GM23338 (cell line): ENCODE measurements around the gene PCSK4. TPM values are rescaled to one million over a fixed set of nuclear protein-coding genes. Genes with fewer than 3 reads are reported as not detected.

Experiments used
- ATAC-seq: fragments of 200-7000 bp; cut with Tn5 transposase; 3 replicates; pipeline ENCODE4 v1.9.1; 2020
- DNase-seq: peaks from one replicate; pipeline ENCODE4 v3.0.0-alpha.2; 2015; ENCODE audit warnings: low spot score
- H2AFZ ChIP-seq: fragments of 200-600 bp; sonication (generic); 2 replicates; pipeline ENCODE4 v1.8.0; 2016; ENCODE audit warnings: antibody characterized with exemption, mild to moderate bottlenecking, moderate library complexity
- H3F3A ChIP-seq: fragments of 200-600 bp; sonication (generic); replicated peaks from 2 replicates; pipeline ENCODE4 v1.8.0; 2017; ENCODE audit warnings: antibody characterized with exemption, mixed run types, low read depth
- H3K27ac ChIP-seq: fragments of 200-600 bp; sonication (generic); 2 replicates; pipeline ENCODE4 v1.6.1; 2016; ENCODE audit warnings: low read depth
- H3K27me3 ChIP-seq: fragments of 200-600 bp; sonication (generic); 2 replicates; pipeline ENCODE4 v1.8.0; 2016; ENCODE audit warnings: mild to moderate bottlenecking, mixed run types, moderate library complexity; ENCODE audit not compliant: insufficient read depth
- H3K36me3 ChIP-seq: fragments of 200-600 bp; sonication (generic); 2 replicates; pipeline ENCODE4 v1.8.0; 2016; ENCODE audit warnings: mild to moderate bottlenecking; ENCODE audit not compliant: insufficient read depth
- H3K4me1 ChIP-seq: fragments of 200-600 bp; sonication (generic); 2 replicates; pipeline ENCODE4 v1.8.0; 2016; ENCODE audit warnings: mild to moderate bottlenecking, moderate library complexity; ENCODE audit not compliant: insufficient read depth
- H3K4me2 ChIP-seq: fragments of 200-600 bp; sonication (generic); 2 replicates; pipeline ENCODE4 v1.7.1; 2017; ENCODE audit warnings: mixed run types
- H3K4me3 ChIP-seq: fragments of 200-600 bp; sonication (generic); 2 replicates; pipeline ENCODE4 v1.6.1; 2016; ENCODE audit warnings: mixed run types
- H3K79me2 ChIP-seq: fragments of 200-600 bp; sonication (generic); replicated peaks from 2 replicates; pipeline ENCODE4 v1.8.0; 2017; ENCODE audit warnings: mild to moderate bottlenecking; ENCODE audit not compliant: insufficient read depth
- H3K9me2 ChIP-seq: fragments of 200-600 bp; sonication (generic); 2 replicates; pipeline ENCODE4 v1.8.0; 2017; ENCODE audit not compliant: insufficient read depth
- H4K20me1 ChIP-seq: fragments of 200-600 bp; sonication (generic); replicated peaks from 2 replicates; pipeline ENCODE4 v1.8.0; 2017; ENCODE audit warnings: mild to moderate bottlenecking; ENCODE audit not compliant: insufficient read depth
- H3K27ac Mint-ChIP-seq: 2 replicates; pipeline ENCODE4 v1.8.0; 2020; ENCODE audit warnings: inconsistent platforms, mild to moderate bottlenecking, moderate library complexity, mixed read lengths
- H3K27me3 Mint-ChIP-seq: 3 replicates; pipeline ENCODE4 v1.8.0; 2022; ENCODE audit warnings: low read depth, mild to moderate bottlenecking, moderate library complexity, mixed read lengths, inconsistent platforms; ENCODE audit not compliant: insufficient read depth, poor library complexity
- H3K36me3 Mint-ChIP-seq: 3 replicates; pipeline ENCODE4 v1.8.0; 2021; ENCODE audit warnings: low read depth, mild to moderate bottlenecking, inconsistent platforms, moderate library complexity, mixed read lengths
- H3K4me1 Mint-ChIP-seq: 3 replicates; pipeline ENCODE4 v1.8.0; 2020; ENCODE audit warnings: mild to moderate bottlenecking, inconsistent platforms, mixed read lengths
- H3K4me3 Mint-ChIP-seq: 3 replicates; pipeline ENCODE4 v1.8.0; 2021; ENCODE audit warnings: moderate library complexity, mild to moderate bottlenecking, inconsistent platforms, mixed read lengths
- H3K9me3 Mint-ChIP-seq: 3 replicates; pipeline ENCODE4 v1.8.0; 2020; ENCODE audit warnings: moderate library complexity, mild to moderate bottlenecking, inconsistent platforms, mixed read lengths
- CREB1 ChIP-seq: fragments of 250-450 bp; sonication (Bioruptor Pico); IDR thresholded peaks from 2 replicates; pipeline ENCODE4 v1.5.0; 2020; ENCODE audit warnings: low read depth, mild to moderate bottlenecking, moderate library complexity
- CTCF ChIP-seq, 2 experiments: fragments of 200-600 bp in 1 of 2; sonication (generic) in 1 of 2; conservative IDR thresholded peaks; 2 replicates each; pipeline versions ENCODE4 v1.5.1 to v1.6.1; 2016 to 2017; ENCODE audit warnings: antibody characterized with exemption in 2 of 2, low read depth in 2 of 2, mild to moderate bottlenecking in 2 of 2, moderate library complexity in 1 of 2
- EZH2 ChIP-seq: fragments of 200-600 bp; sonication (generic); IDR thresholded peaks from one replicate; pipeline ENCODE4 v1.8.0; 2017; ENCODE audit warnings: antibody characterized with exemption, mild to moderate bottlenecking, low read depth; ENCODE audit not compliant: unreplicated experiment
- EZH2phosphoT487 ChIP-seq: fragments of 200-600 bp; sonication (generic); IDR thresholded peaks from one replicate; pipeline ENCODE4 v1.8.1; 2018; ENCODE audit warnings: antibody characterized with exemption; ENCODE audit not compliant: unreplicated experiment
- JUNB ChIP-seq: IDR thresholded peaks from one replicate; pipeline ENCODE4 v1.6.1; 2016; ENCODE audit warnings: antibody characterized with exemption; ENCODE audit not compliant: unreplicated experiment
- POLR2AphosphoS5 ChIP-seq: IDR thresholded peaks from 2 replicates; pipeline ENCODE4 v1.6.1; 2016; ENCODE audit warnings: antibody characterized with exemption, low read depth
- STAT1 ChIP-seq: IDR thresholded peaks from one replicate; pipeline ENCODE4 v1.6.1; 2016; ENCODE audit warnings: antibody characterized with exemption; ENCODE audit not compliant: unreplicated experiment
- ZNF114 ChIP-seq: fragments of 250-450 bp; sonication (Bioruptor Pico); IDR thresholded peaks from 2 replicates; pipeline ENCODE4 v1.5.0; 2020; ENCODE audit warnings: mild to moderate bottlenecking, moderate library complexity
- polyA plus RNA-seq: library from polyadenylated mRNA; unstranded; fragments of >200 nt; fragmentation: Nextera tagmentation; extraction: Ambion mirVana; gene quantifications from 2 replicates; pipeline ENCODE4 v1.2.1, GENCODE V29; 2016
- total RNA-seq: library from RNA; depleted of rRNA; stranded (reverse); fragments of >200 nt; shearing (Covaris generic); gene quantifications from 2 replicates; pipeline ENCODE4 v1.2.3, GENCODE V29; 2014
- TF ChIP-seq, protein P1 (sequence below): fragments of 250-450 bp; sonication (Bioruptor Pico); IDR thresholded peaks from 2 replicates; pipeline ENCODE4 v1.5.0; 2020; ENCODE audit warnings: mild to moderate bottlenecking, moderate library complexity
- TF ChIP-seq, protein P2 (sequence below): IDR thresholded peaks from 2 replicates; pipeline ENCODE4 v1.6.1; 2016; ENCODE audit warnings: antibody characterized with exemption

Gene PCSK4
- total and polyA plus RNA-seq, 2 experiments from 2014 or later, result 3.8 to 15.1 TPM

DNA sequence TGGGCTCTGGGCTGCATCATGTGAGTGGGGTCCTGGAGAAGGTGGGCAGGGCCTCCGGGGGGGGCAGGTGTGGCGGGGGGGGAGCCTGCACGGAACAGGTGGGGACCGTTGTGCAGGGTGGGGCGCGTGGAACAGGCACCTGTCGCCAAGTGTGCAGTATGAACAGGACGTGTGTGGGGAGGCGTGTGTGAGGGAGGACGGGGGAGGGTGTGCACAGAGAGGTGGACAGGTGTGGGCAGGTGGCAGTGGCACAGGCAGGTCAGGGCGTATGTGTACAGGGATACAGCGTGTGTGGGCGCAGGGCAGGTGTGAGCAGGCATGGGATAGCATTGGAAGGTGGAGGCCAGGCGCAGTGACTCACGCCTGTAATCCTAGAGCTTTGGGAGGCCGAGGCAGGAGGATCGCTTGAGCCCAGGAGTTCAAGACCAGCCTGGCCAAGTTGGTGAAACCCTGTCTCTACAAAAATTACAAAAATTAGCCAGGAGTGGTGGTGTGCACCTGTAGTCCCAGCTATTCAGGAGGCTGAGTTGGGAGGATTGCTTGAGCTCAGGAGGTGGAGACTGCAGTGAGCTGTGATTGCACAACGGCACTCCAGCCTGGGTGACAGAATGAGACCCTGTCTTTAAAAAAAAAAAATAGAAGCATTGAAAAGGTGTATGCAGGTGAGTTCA, 37.0 kb upstream of the PCSK4 start:
- Histone ChIP-seq H4K20me1 (no peaks in the 10 kb centered on the region), H3K4me2 (no peak overlapping the region), H3K36me3 (no peaks in the 10 kb centered on the region), H3K27ac (no peak overlapping the region), H2AFZ (no peak overlapping the region), H3K79me2 (no peaks in the 10 kb centered on the region), H3K27me3 (peaks cover 25% of the 10 kb centered on the region), H3K4me1 (no peaks in the 10 kb centered on the region), H3K9me2 (no peaks in the 10 kb centered on the region), H3K4me3 (no peak overlapping the region), H3F3A (0 out of 2 replicates have a peak, but pooled peaks cover 4% of the 10 kb centered on the region)
- H3K4me3 Mint-ChIP-seq, result no peak overlapping the region
- peaks cover 4% of the 10 kb centered on the region; the same call in 1 of the 3 replicates for H3K36me3 Mint-ChIP-seq
- H3K4me1 Mint-ChIP-seq, result peaks cover 6% of the 10 kb centered on the region; the same call in 2 of the 3 replicates
- peaks cover 38% of the 10 kb centered on the region for H3K27me3 Mint-ChIP-seq
- ATAC-seq (no peak), DNase-seq (no peak)
- H3K9me3 Mint-ChIP-seq, result peaks cover 3% of the 10 kb centered on the region; the same call in 1 of the 3 replicates
- no peak for TF ChIP-seq EZH2phosphoT487
- no peak for TF ChIP-seq CREB1 (CRISPR knock-in tag)
- no peak for TF ChIP-seq POLR2AphosphoS5
- H3K27ac Mint-ChIP-seq, result no peak overlapping the region

DNA sequence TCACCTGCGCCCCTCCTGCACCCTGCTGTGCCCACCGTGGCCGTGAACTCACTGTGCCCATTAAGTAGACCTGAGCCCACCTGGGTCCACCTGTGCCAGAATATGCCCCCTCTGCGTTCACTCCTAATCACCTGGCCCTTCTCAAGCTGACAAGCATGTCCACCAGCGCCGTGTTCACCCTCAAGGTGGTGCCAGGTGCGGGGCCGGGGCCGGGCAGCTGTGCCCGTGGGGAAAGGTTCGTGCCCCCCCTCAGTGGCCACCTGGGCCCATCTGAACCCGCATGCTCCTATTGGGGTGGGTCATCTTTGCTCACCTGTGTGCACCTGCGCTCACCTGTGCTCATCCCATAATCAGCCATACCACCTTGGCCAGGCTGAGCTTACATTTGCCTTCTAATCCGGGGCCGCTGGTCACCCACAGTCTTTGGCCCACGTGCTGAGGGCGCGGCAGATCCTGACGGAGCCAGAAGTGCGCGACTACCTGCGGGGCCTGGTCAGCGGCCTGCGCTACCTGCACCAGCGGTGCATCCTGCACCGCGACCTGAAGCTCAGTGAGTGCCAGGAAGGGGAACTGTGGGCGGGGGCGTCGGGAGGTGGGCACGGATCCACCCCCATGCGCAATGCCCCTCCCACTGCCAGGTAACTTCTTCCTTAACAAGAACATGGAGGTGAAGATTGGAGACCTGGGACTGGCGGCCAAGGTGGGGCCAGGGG, 36.1 kb upstream of the PCSK4 start:
- DNase-seq (no peak), ATAC-seq (no peak)
- Mint-ChIP-seq H3K4me1 (peaks cover 6% of the 10 kb centered on the region; the same call in 2 of the 3 replicates), H3K36me3 (peaks cover 4% of the 10 kb centered on the region; the same call in 1 of the 3 replicates), H3K4me3 (no peak overlapping the region; the same call in 2 of the 3 replicates), H3K27ac (no peak overlapping the region), H3K27me3 (peaks cover 45% of the 10 kb centered on the region), H3K9me3 (peaks cover 3% of the 10 kb centered on the region; the same call in 1 of the 3 replicates)
- Histone ChIP-seq H3K79me2 (no peaks in the 10 kb centered on the region), H3K9me2 (no peaks in the 10 kb centered on the region), H3K36me3 (no peaks in the 10 kb centered on the region), H3K4me1 (no peaks in the 10 kb centered on the region), H3K4me2 (no peak overlapping the region), H4K20me1 (no peaks in the 10 kb centered on the region), H3F3A (0 out of 2 replicates have a peak, but pooled peaks cover 4% of the 10 kb centered on the region), H2AFZ (no peak overlapping the region), H3K27ac (no peak overlapping the region), H3K4me3 (no peak overlapping the region), H3K27me3 (peaks cover 27% of the 10 kb centered on the region)
- TF ChIP-seq EZH2phosphoT487 (no peak), CTCF (conservative IDR thresholded peaks at IDR 0.05; ENCODE audit: low read depth in 2 of 2) (no peak), CREB1 (CRISPR knock-in tag) (no peak), POLR2AphosphoS5 (no peak), JUNB (no peak), STAT1 (no peak), ZNF114 (CRISPR knock-in tag) (no peak), EZH2 (no peak)
- TF ChIP-seq, protein P1, sequence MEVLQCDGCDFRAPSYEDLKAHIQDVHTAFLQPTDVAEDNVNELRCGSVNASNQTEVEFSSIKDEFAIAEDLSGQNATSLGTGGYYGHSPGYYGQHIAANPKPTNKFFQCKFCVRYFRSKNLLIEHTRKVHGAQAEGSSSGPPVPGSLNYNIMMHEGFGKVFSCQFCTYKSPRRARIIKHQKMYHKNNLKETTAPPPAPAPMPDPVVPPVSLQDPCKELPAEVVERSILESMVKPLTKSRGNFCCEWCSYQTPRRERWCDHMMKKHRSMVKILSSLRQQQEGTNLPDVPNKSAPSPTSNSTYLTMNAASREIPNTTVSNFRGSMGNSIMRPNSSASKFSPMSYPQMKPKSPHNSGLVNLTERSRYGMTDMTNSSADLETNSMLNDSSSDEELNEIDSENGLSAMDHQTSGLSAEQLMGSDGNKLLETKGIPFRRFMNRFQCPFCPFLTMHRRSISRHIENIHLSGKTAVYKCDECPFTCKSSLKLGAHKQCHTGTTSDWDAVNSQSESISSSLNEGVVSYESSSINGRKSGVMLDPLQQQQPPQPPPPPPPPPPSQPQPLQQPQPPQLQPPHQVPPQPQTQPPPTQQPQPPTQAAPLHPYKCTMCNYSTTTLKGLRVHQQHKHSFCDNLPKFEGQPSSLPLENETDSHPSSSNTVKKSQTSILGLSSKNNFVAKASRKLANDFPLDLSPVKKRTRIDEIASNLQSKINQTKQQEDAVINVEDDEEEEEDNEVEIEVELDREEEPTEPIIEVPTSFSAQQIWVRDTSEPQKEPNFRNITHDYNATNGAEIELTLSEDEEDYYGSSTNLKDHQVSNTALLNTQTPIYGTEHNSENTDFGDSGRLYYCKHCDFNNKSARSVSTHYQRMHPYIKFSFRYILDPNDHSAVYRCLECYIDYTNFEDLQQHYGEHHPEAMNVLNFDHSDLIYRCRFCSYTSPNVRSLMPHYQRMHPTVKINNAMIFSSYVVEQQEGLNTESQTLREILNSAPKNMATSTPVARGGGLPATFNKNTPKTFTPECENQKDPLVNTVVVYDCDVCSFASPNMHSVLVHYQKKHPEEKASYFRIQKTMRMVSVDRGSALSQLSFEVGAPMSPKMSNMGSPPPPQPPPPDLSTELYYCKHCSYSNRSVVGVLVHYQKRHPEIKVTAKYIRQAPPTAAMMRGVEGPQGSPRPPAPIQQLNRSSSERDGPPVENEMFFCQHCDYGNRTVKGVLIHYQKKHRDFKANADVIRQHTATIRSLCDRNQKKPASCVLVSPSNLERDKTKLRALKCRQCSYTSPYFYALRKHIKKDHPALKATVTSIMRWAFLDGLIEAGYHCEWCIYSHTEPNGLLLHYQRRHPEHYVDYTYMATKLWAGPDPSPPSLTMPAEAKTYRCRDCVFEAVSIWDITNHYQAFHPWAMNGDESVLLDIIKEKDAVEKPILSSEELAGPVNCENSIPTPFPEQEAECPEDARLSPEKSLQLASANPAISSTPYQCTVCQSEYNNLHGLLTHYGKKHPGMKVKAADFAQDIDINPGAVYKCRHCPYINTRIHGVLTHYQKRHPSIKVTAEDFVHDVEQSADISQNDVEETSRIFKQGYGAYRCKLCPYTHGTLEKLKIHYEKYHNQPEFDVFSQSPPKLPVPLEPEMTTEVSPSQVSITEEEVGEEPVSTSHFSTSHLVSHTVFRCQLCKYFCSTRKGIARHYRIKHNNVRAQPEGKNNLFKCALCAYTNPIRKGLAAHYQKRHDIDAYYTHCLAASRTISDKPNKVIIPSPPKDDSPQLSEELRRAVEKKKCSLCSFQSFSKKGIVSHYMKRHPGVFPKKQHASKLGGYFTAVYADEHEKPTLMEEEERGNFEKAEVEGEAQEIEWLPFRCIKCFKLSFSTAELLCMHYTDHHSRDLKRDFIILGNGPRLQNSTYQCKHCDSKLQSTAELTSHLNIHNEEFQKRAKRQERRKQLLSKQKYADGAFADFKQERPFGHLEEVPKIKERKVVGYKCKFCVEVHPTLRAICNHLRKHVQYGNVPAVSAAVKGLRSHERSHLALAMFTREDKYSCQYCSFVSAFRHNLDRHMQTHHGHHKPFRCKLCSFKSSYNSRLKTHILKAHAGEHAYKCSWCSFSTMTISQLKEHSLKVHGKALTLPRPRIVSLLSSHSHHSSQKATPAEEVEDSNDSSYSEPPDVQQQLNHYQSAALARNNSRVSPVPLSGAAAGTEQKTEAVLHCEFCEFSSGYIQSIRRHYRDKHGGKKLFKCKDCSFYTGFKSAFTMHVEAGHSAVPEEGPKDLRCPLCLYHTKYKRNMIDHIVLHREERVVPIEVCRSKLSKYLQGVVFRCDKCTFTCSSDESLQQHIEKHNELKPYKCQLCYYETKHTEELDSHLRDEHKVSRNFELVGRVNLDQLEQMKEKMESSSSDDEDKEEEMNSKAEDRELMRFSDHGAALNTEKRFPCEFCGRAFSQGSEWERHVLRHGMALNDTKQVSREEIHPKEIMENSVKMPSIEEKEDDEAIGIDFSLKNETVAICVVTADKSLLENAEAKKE (CRISPR knock-in tag), result no peak
- TF ChIP-seq, protein P2, sequence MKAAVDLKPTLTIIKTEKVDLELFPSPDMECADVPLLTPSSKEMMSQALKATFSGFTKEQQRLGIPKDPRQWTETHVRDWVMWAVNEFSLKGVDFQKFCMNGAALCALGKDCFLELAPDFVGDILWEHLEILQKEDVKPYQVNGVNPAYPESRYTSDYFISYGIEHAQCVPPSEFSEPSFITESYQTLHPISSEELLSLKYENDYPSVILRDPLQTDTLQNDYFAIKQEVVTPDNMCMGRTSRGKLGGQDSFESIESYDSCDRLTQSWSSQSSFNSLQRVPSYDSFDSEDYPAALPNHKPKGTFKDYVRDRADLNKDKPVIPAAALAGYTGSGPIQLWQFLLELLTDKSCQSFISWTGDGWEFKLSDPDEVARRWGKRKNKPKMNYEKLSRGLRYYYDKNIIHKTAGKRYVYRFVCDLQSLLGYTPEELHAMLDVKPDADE, result no peak
